Putamen (tissue), 1 donor: ENCODE results near the gene TMEM271.

Experiments
- DNase-seq: peaks from one replicate; pipeline ENCODE4 v3.0.0-alpha.2; 2016; ENCODE audit warnings: low spot score

The TMEM271 gene

DNA sequence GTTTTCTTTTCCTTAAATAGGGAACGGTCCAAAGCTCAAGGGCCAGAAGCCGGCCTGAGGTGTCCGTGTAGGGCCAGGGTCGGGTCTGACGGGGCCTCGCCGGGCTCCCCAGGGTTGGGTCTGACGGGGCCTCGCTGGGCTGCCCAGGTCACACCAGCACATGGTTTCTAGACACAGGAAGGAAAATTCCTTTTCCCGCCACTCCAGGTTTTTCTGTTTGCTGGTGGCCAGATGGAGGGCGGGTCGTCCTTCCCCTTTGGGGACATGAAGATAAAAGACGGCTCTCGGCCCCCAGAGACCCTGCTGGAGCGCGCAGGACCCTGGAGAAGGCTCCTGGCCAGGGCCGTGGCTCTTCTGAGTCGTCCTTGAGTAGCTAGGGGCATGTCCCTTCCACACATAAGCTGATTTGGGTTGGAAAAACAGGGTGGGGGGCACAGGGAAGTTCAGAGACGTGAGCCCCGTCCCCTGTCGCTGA, 42.0 kb downstream of the TMEM271 start:
- no peak for DNase-seq

DNA sequence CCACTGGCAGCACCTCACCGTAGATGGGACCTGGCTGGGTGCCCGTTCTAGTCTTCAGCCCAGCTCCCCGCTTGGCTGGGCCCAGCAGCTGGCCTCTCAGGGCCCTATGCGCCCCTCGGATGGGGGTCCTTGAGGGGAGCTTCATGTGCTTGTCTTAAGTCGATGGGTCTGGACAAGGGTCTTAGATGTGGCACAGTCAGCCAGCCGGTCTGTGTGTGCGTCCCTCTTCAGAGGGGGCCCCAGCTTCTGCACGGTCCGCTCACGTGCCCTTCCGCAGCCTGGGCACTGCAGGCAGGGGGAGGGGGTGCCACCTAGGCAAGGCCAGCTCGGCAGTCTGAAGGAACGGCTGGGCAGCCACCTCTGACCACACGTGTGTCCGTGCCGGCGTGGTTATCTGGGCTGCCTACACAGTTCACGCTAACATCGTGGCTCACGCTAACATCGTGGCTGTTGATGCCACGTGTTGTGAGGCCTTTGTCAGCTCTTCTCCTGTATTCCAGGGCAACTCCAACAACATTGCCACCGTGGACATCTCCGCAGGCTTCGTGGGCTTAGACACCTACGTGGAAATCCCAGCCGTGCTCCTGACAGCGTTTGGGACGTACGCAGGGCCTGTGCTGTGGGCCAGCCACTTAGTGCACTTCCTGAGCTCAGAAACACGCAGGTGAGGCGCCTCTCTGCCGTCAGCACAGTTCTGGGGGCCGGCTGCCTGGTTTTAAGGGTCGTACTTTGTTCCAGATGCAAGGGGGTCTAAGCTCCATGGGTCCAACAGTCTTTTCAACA, 42.6 kb downstream of the TMEM271 start:
- no peak for DNase-seq

DNA sequence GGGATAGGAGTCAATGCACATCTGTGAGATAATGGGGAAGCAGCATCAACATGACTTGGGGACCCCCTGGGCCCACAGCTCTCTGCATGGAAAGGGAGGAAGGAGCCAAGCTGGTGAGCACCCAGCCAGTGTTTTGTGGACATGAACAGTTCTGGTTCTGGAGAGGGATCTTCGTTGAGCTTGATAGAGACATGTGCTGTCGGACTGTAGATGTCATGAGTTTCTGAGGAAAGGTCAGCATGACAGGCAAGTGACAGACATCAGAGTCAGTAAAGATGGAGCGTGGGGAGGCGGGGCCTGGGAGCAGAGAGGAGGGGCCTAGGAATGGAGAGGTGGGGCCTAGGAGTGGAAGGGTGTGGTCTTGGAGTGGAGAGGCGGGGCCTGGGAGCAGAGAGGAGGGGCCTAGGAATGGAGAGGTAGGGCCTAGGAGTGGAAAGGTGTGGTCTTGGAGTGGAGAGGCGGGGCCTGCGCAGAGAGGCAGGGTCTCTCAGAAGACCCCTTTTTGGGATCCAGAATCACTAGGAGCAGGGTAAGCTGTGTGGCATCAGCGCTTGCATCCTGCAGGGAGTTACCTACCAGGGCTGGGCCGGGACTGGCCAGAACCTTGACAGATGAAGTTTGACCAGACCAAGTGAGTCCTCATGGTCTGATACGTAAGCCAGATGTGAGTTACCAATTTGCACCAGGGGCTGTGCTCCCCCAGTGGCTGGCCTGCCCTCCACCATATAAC, 43.3 kb downstream of the TMEM271 start:
- no peak for DNase-seq

DNA sequence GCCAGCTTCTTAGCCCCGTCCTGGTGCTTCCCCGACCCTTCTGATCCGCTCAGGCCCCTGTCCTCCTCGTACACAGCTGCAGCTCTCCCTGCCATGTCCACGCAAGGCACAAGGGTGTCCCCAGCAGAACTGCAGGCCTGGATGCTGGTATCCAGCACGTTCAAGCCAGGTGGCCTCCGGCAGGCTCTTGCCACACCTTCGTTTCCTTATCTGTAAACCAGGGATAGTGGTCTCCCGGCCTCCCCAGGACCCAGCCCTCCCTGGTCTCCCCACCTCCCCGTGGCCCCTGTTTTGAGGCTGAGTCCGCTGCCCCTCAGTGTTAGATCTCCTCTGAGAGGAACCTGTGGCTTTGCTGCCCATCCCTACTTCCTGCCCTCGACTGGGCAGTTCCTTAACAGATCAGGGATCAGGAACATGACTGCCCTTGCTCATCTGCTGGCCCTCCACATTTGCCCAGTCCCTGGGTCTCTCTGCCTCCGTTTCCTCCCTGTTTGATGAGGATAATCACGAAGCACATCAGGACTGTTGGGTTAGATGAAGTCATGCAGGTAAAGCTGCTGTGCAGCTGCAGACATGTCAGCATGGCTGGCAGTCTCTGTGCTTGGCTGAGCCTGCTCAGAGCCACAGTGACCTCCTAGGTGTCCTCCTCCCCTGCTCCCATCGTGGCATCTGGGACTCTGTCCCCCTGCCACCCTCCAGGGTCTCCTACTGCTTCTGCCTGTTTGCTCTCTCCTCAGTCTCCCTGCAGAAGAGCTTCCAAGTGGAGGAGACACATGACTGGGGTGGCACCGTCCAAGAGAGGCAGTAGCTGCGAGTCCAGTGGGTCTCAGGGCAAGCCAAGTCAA, 44.2 kb downstream of the TMEM271 start:
- DNase-seq, result no peak

DNA sequence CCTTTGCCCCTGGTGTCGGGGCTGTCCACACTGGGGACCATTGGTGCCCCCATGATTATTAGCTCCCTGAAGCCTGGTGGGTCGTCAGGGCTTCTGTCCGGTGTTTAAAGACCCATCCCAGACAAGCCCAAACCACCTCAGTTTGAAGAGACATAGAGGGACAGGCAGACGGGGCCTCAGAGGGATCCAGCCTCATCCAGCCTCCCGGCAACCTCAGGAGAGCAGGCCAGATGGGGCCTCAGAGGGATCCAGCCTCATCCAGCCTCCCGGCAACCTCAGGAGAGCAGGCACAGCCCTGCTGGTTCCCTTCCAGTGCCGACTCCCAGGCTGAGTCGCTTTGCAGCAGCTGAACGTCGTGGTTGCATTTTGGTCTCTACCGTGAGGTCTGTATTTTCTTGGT, 45.0 kb downstream of the TMEM271 start:
- DNase-seq, result no peak

DNA sequence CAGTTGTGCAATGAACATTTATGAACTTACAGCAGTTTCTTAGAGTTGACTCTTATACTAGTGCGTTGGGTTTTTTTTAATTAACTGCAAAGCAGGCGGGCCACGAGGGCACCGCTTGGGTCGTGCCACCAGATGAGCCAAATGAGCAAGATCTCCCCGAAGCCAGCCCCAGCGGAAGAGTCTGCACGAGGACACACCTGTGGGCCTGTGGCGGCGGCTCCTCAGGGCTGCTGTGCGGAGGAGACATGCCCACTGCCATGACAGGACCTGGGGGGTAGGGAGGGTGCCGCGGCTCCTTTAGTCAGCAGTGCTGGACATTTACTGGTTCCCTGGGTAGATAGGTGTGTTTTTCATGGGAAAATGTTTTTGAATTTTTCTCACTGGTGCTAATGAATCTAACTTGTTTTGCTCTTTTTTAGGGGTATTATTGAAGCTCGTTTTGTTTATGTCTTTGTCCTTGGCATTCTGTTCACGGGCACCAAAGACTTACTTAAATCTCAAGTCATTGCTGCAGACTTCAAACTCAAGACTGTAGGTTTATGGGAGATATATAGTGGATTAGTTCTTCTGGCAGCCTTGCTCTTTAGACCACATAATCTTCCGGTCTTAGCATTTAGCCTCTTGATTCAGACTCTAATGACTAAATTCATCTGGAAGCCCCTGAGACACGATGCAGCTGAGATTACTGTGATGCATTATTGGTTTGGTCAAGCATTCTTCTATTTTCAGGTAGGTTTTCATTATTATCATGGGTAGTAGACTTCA, 45.9 kb downstream of the TMEM271 start:
- DNase-seq, result no peak

DNA sequence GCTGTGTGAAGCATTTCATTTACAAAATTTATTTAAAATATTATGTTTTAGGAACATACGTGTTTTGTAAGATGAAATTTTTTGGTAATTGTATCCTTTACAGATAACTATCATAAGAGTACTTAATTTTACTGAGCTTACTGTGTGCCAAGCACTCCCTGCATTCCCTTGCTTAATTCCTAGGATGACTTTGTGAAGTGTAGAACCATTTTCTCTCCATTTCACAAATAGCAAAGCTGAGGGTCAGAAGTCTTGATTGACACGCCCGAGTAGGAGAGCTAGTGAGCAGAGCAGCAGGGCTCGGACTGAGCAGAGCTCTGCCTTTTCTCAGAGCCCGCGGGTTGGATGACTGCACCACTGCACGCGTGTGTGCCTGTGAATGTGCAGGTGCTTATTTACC, 46.5 kb downstream of the TMEM271 start:
- no peak for DNase-seq

DNA sequence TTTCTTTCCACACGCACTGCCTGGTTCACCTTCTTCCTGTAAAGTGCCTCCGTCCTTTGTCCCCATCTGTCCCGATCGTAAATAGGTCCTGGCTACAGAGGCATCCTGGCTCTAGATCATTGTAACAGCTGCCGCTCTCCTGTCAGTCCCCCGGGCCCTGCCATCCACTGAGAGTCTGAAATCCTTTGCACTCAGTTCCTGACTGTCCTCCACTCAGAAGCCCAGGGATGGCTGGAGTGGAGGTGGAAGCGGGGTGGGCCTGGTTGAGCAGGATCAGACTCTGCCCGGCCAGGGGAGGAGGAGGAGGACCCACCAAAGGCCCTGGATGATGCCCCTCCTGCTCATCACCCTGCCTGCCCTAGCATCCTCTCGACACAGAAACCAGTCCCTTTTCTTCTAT, 47.3 kb downstream of the TMEM271 start:
- DNase-seq, result no peak

DNA sequence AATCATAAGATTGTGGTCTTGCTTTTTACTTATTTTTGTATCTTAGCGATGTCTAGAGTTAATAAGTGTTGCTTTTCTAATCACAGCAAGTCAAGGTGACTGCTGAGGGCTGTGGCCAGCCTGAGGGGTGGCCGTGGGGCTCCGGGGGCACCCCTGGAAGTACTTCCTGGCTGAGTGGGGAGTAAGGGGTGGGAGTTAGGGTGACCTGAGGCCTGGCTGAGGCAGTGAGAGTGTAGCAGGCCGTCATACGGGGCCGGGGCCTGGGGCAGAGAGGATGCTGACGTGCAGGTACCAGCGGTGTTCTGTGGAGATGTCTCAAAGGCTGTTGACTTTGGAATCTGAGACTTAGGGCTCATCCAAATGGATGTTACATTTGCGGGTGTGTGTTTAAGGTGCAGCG, 47.8 kb downstream of the TMEM271 start:
- no peak for DNase-seq

DNA sequence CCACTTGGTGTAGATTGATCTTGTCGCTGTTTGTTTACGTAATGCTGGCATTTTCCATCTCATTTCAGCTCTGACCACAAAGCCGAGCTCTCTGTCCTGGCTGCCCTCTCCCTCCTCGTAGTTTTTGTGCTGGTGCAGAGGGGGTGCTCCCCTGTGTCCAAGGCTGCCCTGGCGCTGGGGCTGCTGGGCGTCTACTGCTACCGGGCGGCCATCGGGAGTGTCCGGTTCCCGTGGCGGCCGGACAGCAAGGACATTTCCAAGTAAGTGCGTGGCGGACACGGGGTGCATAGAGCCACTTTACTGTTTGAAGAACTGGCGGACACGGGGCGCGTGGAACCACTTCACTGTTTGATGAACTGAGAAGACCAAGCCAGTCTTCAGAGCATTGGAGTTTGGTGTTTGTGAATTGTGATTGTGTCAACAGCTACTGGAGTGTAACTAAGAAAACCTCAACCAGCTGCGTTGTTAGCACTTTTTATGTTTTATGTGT, 49.1 kb downstream of the TMEM271 start:
- no peak for DNase-seq

DNA sequence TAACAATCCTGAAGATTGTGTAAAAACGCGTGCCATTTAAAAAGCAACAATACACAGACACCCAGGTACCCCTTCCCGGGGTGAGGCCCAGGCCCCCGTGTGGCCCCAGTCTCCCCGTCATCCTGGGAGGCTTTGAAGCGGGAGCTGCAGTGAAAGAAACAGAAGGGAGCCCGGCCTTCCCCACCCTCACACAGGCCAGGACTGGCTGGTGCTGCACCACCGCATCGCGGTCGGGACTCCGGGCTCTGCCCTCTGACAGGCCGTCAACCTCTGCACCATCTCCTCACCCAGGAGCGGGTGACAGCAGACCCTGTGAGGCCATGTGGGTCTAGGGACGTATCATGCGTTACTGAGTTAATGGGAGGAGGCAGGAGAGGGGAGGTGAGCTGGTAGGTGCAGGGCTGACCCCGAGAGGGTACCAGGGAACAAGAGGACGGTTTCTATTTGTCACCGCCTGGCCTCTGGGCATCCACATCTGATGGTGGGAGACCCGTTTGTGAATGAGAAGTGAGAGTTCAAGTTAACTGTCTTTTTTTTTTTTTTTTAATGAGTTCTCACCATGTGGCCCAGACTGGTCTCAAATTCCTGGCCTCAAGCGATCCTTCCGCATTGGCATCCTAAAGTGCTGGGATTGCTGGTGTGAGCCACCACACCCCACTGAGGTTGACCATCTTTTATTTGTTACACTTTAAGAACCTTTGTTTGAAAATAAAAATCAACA, 49.7 kb downstream of the TMEM271 start:
- no peak for DNase-seq

DNA sequence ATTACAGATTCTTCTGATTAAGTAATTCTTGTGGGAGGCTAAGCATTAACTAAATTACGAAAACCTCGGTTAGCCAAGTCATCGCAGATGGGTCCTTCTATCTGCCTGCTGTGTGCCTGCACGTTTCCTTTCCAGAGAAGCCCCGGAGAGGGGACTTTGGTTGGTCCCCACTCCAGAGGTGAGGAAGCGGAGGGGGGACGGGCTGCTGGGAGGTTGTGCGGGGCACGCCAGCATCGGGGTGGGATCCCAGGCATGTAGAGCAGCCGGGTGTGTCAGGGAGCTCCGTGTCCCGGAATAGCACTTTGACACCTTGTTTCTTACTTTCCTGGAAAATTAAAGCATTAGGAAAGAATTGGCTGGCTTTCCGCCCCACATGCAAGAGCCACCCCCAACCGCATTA, 50.4 kb downstream of the TMEM271 start:
- DNase-seq, result no peak

DNA sequence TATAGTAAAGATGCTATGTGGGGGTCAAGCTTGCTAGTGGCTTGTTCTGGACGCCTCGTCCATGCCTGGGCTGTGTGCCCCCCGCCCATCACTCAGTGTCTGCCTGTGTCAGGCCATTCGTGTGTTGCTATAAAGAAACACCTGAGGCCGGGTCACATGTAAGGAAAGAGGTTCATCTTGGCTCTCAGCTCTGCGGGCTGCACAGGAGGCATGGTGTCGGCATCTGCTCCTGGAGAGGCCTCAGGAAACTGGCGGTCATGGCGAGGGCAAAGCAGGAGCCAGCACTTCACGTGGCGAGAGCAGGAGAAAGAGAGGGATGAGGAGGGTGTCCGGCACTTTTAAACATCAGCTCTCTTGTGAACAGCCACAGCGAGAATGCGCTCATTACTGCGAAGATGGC, 51.9 kb downstream of the TMEM271 start:
- DNase-seq, result no peak
